SU-DHL-6 (cell line): ENCODE data around the gene HOXA7.

ENCODE experiments used
- EZH2phosphoT487 ChIP-seq: fragments of 200-600 bp; sonication (generic), shearing (Covaris generic); conservative IDR thresholded peaks from 2 replicates; pipeline ENCODE4 v1.6.1; 2018; ENCODE audit warnings: mild to moderate bottlenecking, antibody characterized with exemption, low read length, moderate library complexity, mixed read lengths
- TF ChIP-seq, protein P1 (sequence below): fragments of 200-600 bp; sonication (generic); IDR thresholded peaks from one replicate; pipeline ENCODE4 v1.5.1; 2017; ENCODE audit warnings: antibody characterized with exemption, mild to moderate bottlenecking, low read length, moderate library complexity; ENCODE audit not compliant: insufficient read depth, poor library complexity, severe bottlenecking

DNA sequence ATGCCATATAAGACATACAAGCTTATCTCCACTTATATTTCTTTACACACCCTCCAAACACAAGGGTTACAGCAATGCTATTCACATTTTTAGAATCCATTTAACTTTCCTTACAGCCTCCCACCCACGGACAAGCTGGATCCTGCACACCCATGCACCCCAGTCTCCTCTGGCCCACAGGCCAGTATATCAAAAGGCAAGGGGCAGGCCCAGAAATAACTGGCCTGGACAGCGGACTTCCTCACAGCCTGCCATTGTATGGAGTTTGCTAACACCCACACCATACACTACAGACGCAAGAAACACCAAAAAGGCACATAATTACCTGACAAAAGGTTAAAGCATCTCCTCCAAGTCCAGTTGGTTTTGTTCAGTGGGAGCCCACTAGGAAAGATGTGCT is 37.9 kb downstream of the HOXA7 start:
- TF ChIP-seq, protein P1, sequence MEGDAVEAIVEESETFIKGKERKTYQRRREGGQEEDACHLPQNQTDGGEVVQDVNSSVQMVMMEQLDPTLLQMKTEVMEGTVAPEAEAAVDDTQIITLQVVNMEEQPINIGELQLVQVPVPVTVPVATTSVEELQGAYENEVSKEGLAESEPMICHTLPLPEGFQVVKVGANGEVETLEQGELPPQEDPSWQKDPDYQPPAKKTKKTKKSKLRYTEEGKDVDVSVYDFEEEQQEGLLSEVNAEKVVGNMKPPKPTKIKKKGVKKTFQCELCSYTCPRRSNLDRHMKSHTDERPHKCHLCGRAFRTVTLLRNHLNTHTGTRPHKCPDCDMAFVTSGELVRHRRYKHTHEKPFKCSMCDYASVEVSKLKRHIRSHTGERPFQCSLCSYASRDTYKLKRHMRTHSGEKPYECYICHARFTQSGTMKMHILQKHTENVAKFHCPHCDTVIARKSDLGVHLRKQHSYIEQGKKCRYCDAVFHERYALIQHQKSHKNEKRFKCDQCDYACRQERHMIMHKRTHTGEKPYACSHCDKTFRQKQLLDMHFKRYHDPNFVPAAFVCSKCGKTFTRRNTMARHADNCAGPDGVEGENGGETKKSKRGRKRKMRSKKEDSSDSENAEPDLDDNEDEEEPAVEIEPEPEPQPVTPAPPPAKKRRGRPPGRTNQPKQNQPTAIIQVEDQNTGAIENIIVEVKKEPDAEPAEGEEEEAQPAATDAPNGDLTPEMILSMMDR: no peak
- no peak for TF ChIP-seq EZH2phosphoT487
